MCF 10A (cell line): ENCODE results near the gene CACNG4. TPM values are rescaled to one million over a fixed set of nuclear protein-coding genes. Genes with fewer than 3 reads are reported as not detected.

Source experiments
- BruUV-seq: library from RNA; stranded (reverse); fragments of 400-500 nt; replicated peaks from 2 replicates; lab custom pipeline; 2021; lab: Mats Ljungman, UMichigan
- CTCF ChIA-PET: fragments of 300-600 bp; sonication (Branson Sonifier 250); formaldehyde crosslinking; extraction: SDS; loops from one replicate; lab custom pipeline; 2021; ENCODE audit warnings: antibody characterized with exemption, inconsistent platforms; lab: Yijun Ruan, JAX
- POLR2A ChIA-PET: fragments of 300-600, 350-650 bp; sonication (Branson Sonifier 250); formaldehyde crosslinking; extraction: SDS; loops from one replicate; lab custom pipeline; 2020; ENCODE audit warnings: antibody characterized with exemption, inconsistent platforms; lab: Yijun Ruan, JAX
- DNase-seq: peaks from one replicate; pipeline ENCODE4 v3.0.0-alpha.2; 2018; ENCODE audit not compliant: unreplicated experiment
- H3K27ac Mint-ChIP-seq: one replicate; pipeline ENCODE4 v1.8.0; 2022; ENCODE audit warnings: mild to moderate bottlenecking, low read depth, mixed read lengths; ENCODE audit not compliant: unreplicated experiment
- H3K27me3 Mint-ChIP-seq: one replicate; pipeline ENCODE4 v1.8.0; 2022; ENCODE audit warnings: mixed read lengths; ENCODE audit not compliant: insufficient read depth, unreplicated experiment
- H3K36me3 Mint-ChIP-seq: one replicate; pipeline ENCODE4 v1.8.0; 2022; ENCODE audit warnings: mild to moderate bottlenecking, moderate library complexity, mixed read lengths; ENCODE audit not compliant: insufficient read depth, unreplicated experiment
- H3K4me1 Mint-ChIP-seq: one replicate; pipeline ENCODE4 v1.8.0; 2022; ENCODE audit warnings: mixed read lengths; ENCODE audit not compliant: insufficient read depth, unreplicated experiment
- H3K4me3 Mint-ChIP-seq: one replicate; pipeline ENCODE4 v1.8.0; 2022; ENCODE audit warnings: mild to moderate bottlenecking, moderate library complexity, mixed read lengths; ENCODE audit not compliant: unreplicated experiment
- H3K9me3 Mint-ChIP-seq: one replicate; pipeline ENCODE4 v1.8.0; 2022; ENCODE audit warnings: mixed read lengths; ENCODE audit not compliant: unreplicated experiment
- CTCF ChIP-seq: fragments of 200-600 bp; IDR thresholded peaks from one replicate; pipeline ENCODE4 v1.8.0; 2022; ENCODE audit warnings: antibody characterized with exemption, mild to moderate bottlenecking; ENCODE audit not compliant: unreplicated experiment
- intact Hi-C: fragments of 100-400 bp; cut with micrococcal nuclease; formaldehyde crosslinking; loops from 2 replicates; pipeline ENCODE4 v1.14.1; 2022
- total RNA-seq: library from RNA; stranded (reverse); gene quantifications from 2 replicates; pipeline ENCODE4 v1.2.3, GENCODE V29; 2022

CACNG4 gene
- total RNA-seq, 1 experiment from 2014 or later, result not detected

GRCh38 chr17:67052720-67053437, 88.4 kb downstream of the CACNG4 start:
- Mint-ChIP-seq H3K27ac (no peak overlapping the region), H3K4me3 (no peak overlapping the region)
- CTCF ChIA-PET, result no interaction called here

DNA sequence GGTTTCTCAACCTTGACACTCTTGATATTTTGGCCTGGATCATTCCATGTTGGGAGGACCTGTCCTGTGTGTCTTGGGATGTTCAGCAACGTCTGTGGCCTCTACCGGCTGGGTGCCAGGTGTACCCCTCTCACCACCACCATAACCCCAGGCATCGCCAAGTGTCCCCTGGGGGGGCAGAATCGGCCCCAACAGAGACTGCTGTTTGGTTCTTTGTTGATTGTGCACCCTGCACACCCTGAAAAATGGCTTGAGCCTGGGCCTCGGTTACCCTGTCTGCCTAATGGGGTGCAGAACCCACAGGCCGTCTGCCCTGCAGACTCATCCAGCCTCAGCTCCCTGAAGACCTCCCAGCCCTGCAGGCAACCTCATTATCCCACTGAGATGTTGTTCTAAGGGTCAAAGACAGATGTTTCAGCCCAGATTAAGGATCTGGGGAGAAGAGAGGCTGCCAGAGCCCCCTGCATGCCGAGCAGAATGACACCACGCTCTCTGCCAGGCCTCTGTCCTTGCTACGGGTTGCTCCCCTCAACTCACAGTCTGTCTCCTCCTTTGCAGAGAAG, 89.0 kb downstream of the CACNG4 start:
- H3K27ac Mint-ChIP-seq, result no peak overlapping the region
- BruUV-seq, result no TSS peak
- no peak for TF ChIP-seq CTCF

More at GRCh38 chr17:67052720-67053437, 88.4 kb downstream of the CACNG4 start:
- TF ChIP-seq CTCF, result no peak
- Mint-ChIP-seq H3K9me3 (peaks cover 8% of the 10 kb centered on the region), H3K27me3 (no peaks in the 10 kb centered on the region), H3K36me3 (no peaks in the 10 kb centered on the region), H3K4me1 (no peaks in the 10 kb centered on the region)
- no peak for DNase-seq
- POLR2A ChIA-PET, result no interaction called here
- BruUV-seq, result no TSS peak
- intact Hi-C loops, result no loop called here

GRCh38 chr17:67054011-67054591, 89.6 kb downstream of the CACNG4 start:
- ChIA-PET POLR2A (no interaction called here), CTCF (interaction anchor here (0.5 to 0.6 kb wide), 2 partner anchors 49 to 154 kb away, joined by 3 to 4 read pairs; no protein-coding TSS in a partner anchor)
- DNase-seq, result no peak
- no peak for TF ChIP-seq CTCF
- no peaks in the 10 kb centered on the region for H3K27me3 Mint-ChIP-seq
- BruUV-seq, result no TSS peak
- H3K4me3 Mint-ChIP-seq, result no peak overlapping the region
- H3K27ac Mint-ChIP-seq, result no peak overlapping the region
- intact Hi-C loops, result no loop called here
- no peaks in the 10 kb centered on the region for H3K36me3 Mint-ChIP-seq
- H3K9me3 Mint-ChIP-seq, result no peaks in the 10 kb centered on the region
- H3K4me1 Mint-ChIP-seq, result no peaks in the 10 kb centered on the region

More for the DNA sequence above, 89.0 kb downstream of the CACNG4 start:
- no peak overlapping the region for H3K4me3 Mint-ChIP-seq
- H3K9me3 Mint-ChIP-seq, result peaks cover 6% of the 10 kb centered on the region
- H3K36me3 Mint-ChIP-seq, result no peaks in the 10 kb centered on the region
- DNase-seq, result no peak
- ChIA-PET POLR2A (no interaction called here), CTCF (interaction anchor here (0.6 kb wide), 1 partner anchor 49 kb away, joined by 3 read pairs; no protein-coding TSS in a partner anchor)
- no peaks in the 10 kb centered on the region for H3K27me3 Mint-ChIP-seq
- intact Hi-C loops, result no loop called here
- H3K4me1 Mint-ChIP-seq, result no peaks in the 10 kb centered on the region

GRCh38 chr17:67054608-67055007, 90.1 kb downstream of the CACNG4 start:
- Mint-ChIP-seq H3K36me3 (no peaks in the 10 kb centered on the region), H3K27me3 (no peaks in the 10 kb centered on the region), H3K4me1 (no peaks in the 10 kb centered on the region), H3K4me3 (no peak overlapping the region), H3K27ac (no peak overlapping the region), H3K9me3 (no peaks in the 10 kb centered on the region)
- no TSS peak for BruUV-seq
- DNase-seq, result no peak
- no peak for TF ChIP-seq CTCF
- ChIA-PET CTCF (interaction anchor here (0.5 kb wide), 2 partner anchors 155 to 285 kb away, joined by 3 to 4 read pairs; no protein-coding TSS in a partner anchor), POLR2A (no interaction called here)
- intact Hi-C loops, result no loop called here
